Effector memory CD4-positive, alpha-beta T cell (primary cell): ENCODE results near the gene KLF15.

Experiments used
- DNase-seq, 3 donors: peaks; one replicate each; pipeline ENCODE4 v3.0.0-alpha.2; 2020
- H3K27ac ChIP-seq: 2 replicates; pipeline ENCODE4 v1.7.0; 2013; ENCODE audit warnings: mild to moderate bottlenecking, low read length, moderate library complexity; ENCODE audit not compliant: insufficient read depth, poor library complexity, severe bottlenecking
- H3K27me3 ChIP-seq: replicated peaks from 2 replicates; pipeline ENCODE4 v1.7.0; 2013; ENCODE audit warnings: mild to moderate bottlenecking, low read length; ENCODE audit not compliant: insufficient read depth, control insufficient read depth, poor library complexity, severe bottlenecking
- H3K36me3 ChIP-seq: 2 replicates; pipeline ENCODE4 v1.7.0; 2013; ENCODE audit warnings: mild to moderate bottlenecking, low read length, moderate library complexity; ENCODE audit not compliant: control insufficient read depth, insufficient read depth
- H3K4me1 ChIP-seq: 2 replicates; pipeline ENCODE4 v1.7.0; 2013; ENCODE audit warnings: low read length, mild to moderate bottlenecking; ENCODE audit not compliant: control insufficient read depth, insufficient read depth, poor library complexity, severe bottlenecking
- H3K4me3 ChIP-seq: 2 replicates; pipeline ENCODE4 v1.7.0; 2013; ENCODE audit warnings: low read length, low read depth, mild to moderate bottlenecking; ENCODE audit not compliant: insufficient read depth, poor library complexity, severe bottlenecking
- H3K9me3 ChIP-seq: 2 replicates; pipeline ENCODE4 v1.7.0; 2013; ENCODE audit warnings: mild to moderate bottlenecking, low read length, moderate library complexity; ENCODE audit not compliant: control insufficient read depth
- total RNA-seq, 3 donors: gene quantifications; one replicate each; lab custom pipeline; 2026; lab: John Stamatoyannopoulos, UW

The KLF15 gene
- total RNA-seq: 0.17 to 0.58 (median 0.17) reads per million in 3 donors

DNA sequence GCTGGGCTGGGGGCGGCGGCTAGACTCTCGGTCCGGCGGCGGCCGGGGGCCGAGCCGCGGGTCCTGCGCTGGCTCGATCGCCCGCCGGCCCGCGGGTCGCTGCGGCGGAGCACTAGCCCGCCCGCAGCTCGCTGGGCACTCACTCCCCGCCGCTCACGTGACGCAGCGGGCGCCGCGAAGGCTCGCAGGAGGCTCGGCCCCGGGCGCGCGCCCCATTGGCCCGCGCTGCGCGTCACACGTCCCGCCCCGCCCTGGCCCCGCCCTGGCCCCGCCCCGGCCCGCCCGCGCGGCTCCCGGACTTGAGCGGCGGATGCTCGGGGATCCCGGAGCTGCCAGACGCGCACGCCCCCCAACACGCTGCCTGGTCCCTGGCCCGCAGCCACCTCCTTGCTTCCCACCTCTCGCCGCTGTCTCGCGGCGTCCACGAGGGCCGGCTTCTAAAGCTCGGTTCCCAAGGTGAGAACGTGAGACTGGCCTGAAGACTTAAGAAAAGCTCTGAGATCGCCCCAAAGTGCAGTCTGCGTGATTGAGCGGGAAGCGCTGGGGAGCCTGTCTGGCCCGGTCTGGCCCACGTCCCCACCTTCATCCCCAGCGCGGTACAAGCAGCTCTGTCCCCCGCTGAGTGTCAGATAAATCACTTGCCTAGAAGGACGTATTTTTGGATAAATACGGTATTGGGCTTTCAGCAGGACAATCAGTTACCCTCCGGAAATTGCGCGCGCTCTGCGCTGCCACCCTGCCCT lies at the start of gene KLF15:
Gene KLF15 (minus strand): TSS at position 114 of the 743 bp plus-strand sequence. CDS start 4,486 bp downstream, outside the sequence.
- H3K27me3 ChIP-seq: peaks cover 18% of the 10 kb centered on the region
- H3K36me3 ChIP-seq: no peaks in the 10 kb centered on the region
- no peaks in the 10 kb centered on the region for H3K9me3 ChIP-seq
- peak within 1 kb of the TSS; percentile 75 for H3K4me3 ChIP-seq
- peak; percentile 61 to 65 (median 62) for DNase-seq
- peaks cover 13% of the 10 kb centered on the region for H3K4me1 ChIP-seq
- H3K27ac ChIP-seq: no peak within 1 kb of the TSS

DNA sequence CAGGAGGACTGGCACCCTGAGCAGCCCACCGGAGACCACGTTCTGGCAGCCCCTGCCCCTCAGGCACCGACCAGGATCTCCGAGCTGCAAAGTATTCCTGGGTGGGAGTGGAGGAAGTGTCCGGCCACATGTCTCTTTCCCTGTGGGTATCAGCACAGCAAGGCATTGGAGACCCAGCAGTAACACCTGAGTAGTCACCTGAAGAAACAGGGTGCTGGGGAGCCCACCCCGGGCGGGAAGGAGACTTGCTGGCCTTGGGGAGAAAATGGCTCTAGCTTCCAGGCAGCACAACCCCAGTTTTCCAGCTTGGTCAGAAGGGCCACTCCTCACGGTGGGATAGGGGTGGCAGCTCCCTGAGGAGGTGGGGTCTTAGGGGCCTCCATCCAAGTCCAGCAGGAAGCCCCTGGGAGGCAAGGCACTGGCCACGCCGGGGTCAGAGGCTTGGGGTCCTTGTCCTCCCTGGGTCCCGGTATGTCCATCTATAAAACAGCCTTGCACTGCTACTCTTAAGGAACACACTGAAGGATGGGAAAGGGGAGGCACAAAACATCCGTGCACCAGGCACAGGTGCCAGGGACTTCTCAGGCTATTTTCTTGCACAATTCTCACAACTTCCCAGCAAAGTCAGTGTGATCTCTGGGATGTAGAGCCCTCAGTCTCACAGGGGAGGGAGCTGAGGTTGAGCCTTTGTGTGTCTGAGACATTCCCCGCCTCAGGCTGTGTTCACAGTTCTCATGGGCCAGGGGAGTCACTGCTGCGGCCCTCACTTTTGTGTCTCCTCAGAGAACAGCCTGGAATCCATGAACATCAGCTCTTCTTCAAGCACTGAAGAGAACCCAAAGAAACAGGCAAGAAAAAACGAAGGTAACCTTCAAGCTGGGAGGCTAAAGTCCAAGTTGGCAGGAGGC lies 49.4 kb upstream of the KLF15 start:
- Histone ChIP-seq H3K4me3 (no peak overlapping the region), H3K9me3 (no peaks in the 10 kb centered on the region), H3K27me3 (no peaks in the 10 kb centered on the region)

DNA sequence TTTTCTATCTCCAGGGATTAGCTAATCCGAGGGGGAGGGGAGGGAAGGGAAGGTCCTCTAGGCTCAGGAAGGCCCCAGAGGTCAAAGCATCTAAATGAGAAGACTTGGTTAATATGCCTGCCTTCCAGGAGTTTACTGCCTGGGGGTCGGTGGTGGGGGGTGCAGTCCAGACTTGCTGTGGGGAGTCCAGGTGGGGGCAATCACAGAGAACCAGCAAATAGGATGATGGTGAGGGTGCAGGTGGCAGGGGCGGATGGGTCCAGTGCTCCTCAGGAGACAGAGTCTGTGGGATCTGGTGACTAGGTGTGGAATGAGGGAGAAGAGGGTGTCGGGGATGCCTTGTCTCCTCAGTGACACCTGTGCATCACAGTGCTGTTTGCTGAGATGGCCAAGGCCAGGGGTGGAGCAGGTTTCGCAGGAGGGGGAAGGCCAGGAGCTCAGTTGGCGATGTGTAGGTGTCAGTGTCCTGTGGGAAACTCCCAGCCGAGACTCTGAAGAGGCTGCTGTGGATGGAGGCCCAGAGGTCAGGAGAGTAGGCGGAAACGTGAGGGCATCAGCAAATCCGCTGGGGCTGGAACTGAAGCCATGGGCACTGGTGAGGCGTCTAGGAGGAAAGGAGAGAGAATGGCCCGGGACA lies 45.6 kb upstream of the KLF15 start:
- Histone ChIP-seq H3K27ac (no peak overlapping the region), H3K27me3 (no peaks in the 10 kb centered on the region), H3K4me1 (no peaks in the 10 kb centered on the region), H3K9me3 (no peaks in the 10 kb centered on the region), H3K4me3 (no peak overlapping the region), H3K36me3 (no peaks in the 10 kb centered on the region)
- no peak for DNase-seq

More for the DNA sequence above, 49.4 kb upstream of the KLF15 start:
- Histone ChIP-seq H3K27ac (no peak overlapping the region), H3K4me1 (no peaks in the 10 kb centered on the region), H3K36me3 (no peaks in the 10 kb centered on the region)
- DNase-seq: no peak

DNA sequence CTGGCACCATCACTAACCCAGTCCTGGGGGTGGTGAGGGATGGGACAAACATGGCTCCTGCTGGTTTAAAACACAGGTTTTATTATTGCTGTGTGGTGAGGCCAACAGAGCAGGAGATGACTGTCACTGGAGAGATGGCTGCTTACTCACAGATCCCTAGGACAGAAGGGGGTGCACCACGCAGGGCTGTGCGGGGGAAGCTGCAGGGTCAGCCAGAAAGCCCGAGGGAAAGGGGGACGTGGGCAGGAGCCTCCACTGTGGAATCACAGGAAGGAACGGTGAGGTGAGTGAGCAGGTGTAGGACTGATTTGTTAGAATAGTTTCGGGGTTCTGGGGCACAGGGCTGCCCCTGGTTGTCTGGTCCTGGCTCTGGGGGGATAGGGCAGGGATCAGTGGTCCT lies 45.0 kb upstream of the KLF15 start:
- no peak overlapping the region for H3K4me3 ChIP-seq
- no peaks in the 10 kb centered on the region for H3K36me3 ChIP-seq
- no peaks in the 10 kb centered on the region for H3K9me3 ChIP-seq
- no peak overlapping the region for H3K27ac ChIP-seq
- H3K4me1 ChIP-seq: no peaks in the 10 kb centered on the region
- DNase-seq: no peak
- no peaks in the 10 kb centered on the region for H3K27me3 ChIP-seq

DNA sequence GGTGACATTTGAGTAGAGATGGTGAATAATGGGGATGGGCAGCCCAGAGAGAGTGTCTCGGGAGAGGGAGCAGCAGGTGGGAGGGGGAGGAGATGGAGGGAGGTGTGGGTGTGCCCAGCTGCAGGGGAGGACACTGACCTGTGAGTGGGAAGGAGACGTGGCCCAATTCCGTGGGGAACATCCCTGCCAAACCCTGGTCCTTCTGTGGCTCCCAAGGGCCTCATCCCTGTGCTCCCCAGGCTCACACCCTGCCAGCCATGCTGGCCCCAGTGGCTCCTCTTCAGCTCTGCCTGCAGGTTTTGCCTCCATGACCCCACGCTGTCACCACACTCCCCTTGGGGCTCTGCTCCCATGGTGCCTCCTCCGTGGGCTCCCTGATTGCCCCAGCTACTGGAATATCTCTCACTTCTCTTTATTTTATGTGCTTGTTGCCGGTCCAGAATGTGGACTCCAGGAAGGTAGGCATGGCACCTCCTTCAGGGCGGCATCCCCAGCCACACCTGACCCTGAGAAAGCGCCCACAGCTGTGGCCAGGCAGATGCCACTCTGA lies 44.5 kb upstream of the KLF15 start:
- H3K4me3 ChIP-seq: no peak overlapping the region
- DNase-seq: no peak
- H3K27ac ChIP-seq: no peak overlapping the region
- no peaks in the 10 kb centered on the region for H3K9me3 ChIP-seq
- H3K36me3 ChIP-seq: no peaks in the 10 kb centered on the region
- no peaks in the 10 kb centered on the region for H3K27me3 ChIP-seq
- H3K4me1 ChIP-seq: no peaks in the 10 kb centered on the region

DNA sequence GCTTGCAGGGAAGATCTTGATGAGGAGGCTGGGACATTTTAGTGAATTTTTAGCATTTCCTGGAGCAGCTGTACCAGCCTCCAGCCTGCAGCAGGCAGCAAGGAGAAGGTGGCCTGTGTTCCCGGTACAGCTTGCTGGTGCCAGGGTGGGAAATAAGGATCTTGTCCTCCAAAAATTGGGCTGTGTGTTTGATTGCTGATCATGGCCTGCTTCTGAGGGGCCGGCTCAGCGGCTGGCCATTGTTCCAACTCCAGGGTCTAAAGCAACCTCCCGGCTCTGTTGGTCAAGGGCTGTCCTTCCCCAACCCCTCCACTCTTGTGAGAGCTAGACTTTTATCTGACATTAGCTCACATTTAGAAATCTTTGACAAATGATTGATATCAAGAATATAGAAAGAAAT lies 42.5 kb upstream of the KLF15 start:
- H3K4me3 ChIP-seq: no peak overlapping the region
- H3K4me1 ChIP-seq: no peaks in the 10 kb centered on the region
- no peaks in the 10 kb centered on the region for H3K36me3 ChIP-seq
- no peaks in the 10 kb centered on the region for H3K9me3 ChIP-seq
- no peaks in the 10 kb centered on the region for H3K27me3 ChIP-seq
- DNase-seq: no peak
- H3K27ac ChIP-seq: no peak overlapping the region

DNA sequence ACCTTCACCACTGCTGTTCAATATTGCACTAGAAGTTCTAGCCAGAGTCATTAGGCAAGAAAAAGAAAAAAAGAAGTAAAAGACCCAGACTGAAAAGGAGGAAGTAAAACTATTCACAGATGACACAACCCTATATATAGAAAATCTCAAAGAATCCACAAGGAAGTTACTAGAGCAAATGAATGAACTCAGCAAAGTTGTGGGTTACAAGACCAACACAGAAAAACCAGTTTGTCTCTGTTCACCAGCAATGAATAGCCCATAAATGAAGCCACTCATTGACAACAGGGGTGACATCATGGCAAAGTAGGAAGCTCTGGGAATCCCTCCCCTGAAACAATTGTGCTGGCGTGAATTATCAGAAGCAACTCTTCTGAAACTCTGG lies 42.1 kb upstream of the KLF15 start:
- H3K36me3 ChIP-seq: no peaks in the 10 kb centered on the region
- H3K9me3 ChIP-seq: no peaks in the 10 kb centered on the region
- DNase-seq: no peak
- no peaks in the 10 kb centered on the region for H3K4me1 ChIP-seq
- no peaks in the 10 kb centered on the region for H3K27me3 ChIP-seq
- no peak overlapping the region for H3K4me3 ChIP-seq
- no peak overlapping the region for H3K27ac ChIP-seq

DNA sequence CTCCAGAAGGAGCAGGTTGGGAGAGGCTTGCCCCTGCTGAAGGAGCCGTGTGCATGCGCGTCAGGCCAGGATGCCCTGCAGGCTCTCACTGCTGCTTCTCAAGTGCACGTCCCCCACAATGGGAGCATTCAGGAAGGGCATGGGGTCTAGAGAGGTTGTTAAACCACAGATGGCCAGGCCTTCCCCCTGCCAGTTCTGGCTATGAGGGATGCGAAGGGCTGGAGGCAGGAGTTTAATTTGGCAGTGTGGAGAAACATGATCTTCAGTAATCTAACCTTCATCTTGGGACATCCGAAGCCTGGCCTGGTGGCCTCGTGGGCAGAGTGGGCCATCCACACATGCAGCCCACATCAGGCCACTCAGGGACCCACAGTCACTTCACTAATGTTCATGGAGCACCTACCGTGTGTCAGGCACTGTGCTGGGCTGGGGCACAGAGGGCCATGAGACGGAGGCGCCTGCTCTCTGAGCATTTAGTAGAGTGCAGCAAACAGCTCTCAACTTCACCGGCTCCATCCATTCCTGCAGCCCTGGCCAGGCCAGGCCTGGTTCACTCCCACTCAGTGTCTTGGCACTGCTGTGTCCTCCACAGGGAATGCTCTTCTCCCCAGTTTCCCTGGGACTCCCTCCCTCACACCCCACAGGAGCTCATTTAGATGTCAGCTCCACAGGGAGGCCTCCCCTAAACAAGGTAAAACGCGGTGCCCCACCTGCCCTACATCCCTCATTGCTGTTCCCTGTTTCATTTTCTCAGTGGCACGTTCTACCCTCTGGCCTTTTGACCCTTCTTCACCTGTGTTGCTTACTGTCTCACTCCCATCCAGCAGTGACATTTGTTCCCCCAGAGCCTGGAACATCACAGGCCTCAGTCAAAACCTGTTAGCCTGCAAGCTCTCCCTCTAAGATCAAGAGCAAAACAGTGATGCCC lies 41.5 kb upstream of the KLF15 start:
- no peaks in the 10 kb centered on the region for H3K36me3 ChIP-seq
- no peak overlapping the region for H3K4me3 ChIP-seq
- H3K9me3 ChIP-seq: no peaks in the 10 kb centered on the region
- no peak for DNase-seq
- no peaks in the 10 kb centered on the region for H3K4me1 ChIP-seq
- H3K27me3 ChIP-seq: no peaks in the 10 kb centered on the region
- no peak overlapping the region for H3K27ac ChIP-seq
